GM23338 (cell line): ENCODE results near the gene SLC35F6.

Experiments
- CREB1 ChIP-seq: fragments of 250-450 bp; sonication (Bioruptor Pico); IDR thresholded peaks from 2 replicates; pipeline ENCODE4 v1.5.0; 2020; ENCODE audit warnings: low read depth, mild to moderate bottlenecking, moderate library complexity
- CTCF ChIP-seq, 2 experiments: fragments of 200-600 bp in 1 of 2; sonication (generic) in 1 of 2; conservative IDR thresholded peaks; 2 replicates each; pipeline versions ENCODE4 v1.5.1 to v1.6.1; 2016 to 2017; ENCODE audit warnings: antibody characterized with exemption in 2 of 2, low read depth in 2 of 2, mild to moderate bottlenecking in 2 of 2, moderate library complexity in 1 of 2
- ETS1 ChIP-seq: IDR thresholded peaks from 2 replicates; pipeline ENCODE4 v1.6.1; 2016; ENCODE audit warnings: antibody characterized with exemption
- EZH2 ChIP-seq: fragments of 200-600 bp; sonication (generic); IDR thresholded peaks from one replicate; pipeline ENCODE4 v1.8.0; 2017; ENCODE audit warnings: antibody characterized with exemption, mild to moderate bottlenecking, low read depth; ENCODE audit not compliant: unreplicated experiment
- EZH2phosphoT487 ChIP-seq: fragments of 200-600 bp; sonication (generic); IDR thresholded peaks from one replicate; pipeline ENCODE4 v1.8.1; 2018; ENCODE audit warnings: antibody characterized with exemption; ENCODE audit not compliant: unreplicated experiment
- POLR2AphosphoS5 ChIP-seq: IDR thresholded peaks from 2 replicates; pipeline ENCODE4 v1.6.1; 2016; ENCODE audit warnings: antibody characterized with exemption, low read depth
- REST ChIP-seq: IDR thresholded peaks from one replicate; pipeline ENCODE4 v1.6.1; 2018; ENCODE audit warnings: antibody characterized with exemption; ENCODE audit not compliant: unreplicated experiment
- STAT1 ChIP-seq: IDR thresholded peaks from one replicate; pipeline ENCODE4 v1.6.1; 2016; ENCODE audit warnings: antibody characterized with exemption; ENCODE audit not compliant: unreplicated experiment

- TF ChIP-seq REST (no peak), CTCF (conservative IDR thresholded peaks at IDR 0.05; ENCODE audit: low read depth in 2 of 2) (no peak), EZH2 (no peak), POLR2AphosphoS5 (no peak), EZH2phosphoT487 (no peak), CREB1 (no peak), STAT1 (no peak), ETS1 (no peak)
Measured at GRCh38 chr2:26759845-26760244, 4.2 kb upstream of the SLC35F6 start.
